Measurements from ENCODE around the gene ADAM15.

DNA sequence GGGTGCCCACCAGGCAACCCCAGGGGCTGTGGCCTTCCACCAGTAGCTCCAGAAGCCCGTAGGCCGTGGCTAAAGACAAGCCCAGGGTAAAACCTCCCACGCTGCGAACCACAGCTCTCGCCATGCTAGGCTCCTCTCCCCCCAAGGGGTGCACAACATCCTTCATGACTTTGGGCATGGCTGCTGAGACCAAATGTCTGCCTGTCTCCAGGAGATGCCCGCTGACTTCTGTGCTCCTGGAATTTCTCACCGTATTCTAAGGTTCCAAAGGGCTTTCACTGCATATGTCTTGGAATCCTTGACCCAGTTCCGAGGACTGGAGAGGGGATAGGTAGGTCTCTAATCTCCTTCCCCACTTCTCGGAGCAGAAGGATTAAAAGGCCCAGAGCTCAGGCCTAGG is 17.6 kb upstream of the ADAM15 start, which contains the start of the genes DCST1 and DCST2:
- TF ChIP-seq, protein P1, sequence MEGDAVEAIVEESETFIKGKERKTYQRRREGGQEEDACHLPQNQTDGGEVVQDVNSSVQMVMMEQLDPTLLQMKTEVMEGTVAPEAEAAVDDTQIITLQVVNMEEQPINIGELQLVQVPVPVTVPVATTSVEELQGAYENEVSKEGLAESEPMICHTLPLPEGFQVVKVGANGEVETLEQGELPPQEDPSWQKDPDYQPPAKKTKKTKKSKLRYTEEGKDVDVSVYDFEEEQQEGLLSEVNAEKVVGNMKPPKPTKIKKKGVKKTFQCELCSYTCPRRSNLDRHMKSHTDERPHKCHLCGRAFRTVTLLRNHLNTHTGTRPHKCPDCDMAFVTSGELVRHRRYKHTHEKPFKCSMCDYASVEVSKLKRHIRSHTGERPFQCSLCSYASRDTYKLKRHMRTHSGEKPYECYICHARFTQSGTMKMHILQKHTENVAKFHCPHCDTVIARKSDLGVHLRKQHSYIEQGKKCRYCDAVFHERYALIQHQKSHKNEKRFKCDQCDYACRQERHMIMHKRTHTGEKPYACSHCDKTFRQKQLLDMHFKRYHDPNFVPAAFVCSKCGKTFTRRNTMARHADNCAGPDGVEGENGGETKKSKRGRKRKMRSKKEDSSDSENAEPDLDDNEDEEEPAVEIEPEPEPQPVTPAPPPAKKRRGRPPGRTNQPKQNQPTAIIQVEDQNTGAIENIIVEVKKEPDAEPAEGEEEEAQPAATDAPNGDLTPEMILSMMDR (IDR thresholded peaks at IDR 0.05): no peak
- TF ChIP-seq EZH2 (IDR thresholded peaks at IDR 0.05; ENCODE audit: borderline replicate concordance, insufficient read depth, low read depth, low read length, poor library complexity, severe bottlenecking): no peak
